ENCODE data around the gene METTL23.

DNA sequence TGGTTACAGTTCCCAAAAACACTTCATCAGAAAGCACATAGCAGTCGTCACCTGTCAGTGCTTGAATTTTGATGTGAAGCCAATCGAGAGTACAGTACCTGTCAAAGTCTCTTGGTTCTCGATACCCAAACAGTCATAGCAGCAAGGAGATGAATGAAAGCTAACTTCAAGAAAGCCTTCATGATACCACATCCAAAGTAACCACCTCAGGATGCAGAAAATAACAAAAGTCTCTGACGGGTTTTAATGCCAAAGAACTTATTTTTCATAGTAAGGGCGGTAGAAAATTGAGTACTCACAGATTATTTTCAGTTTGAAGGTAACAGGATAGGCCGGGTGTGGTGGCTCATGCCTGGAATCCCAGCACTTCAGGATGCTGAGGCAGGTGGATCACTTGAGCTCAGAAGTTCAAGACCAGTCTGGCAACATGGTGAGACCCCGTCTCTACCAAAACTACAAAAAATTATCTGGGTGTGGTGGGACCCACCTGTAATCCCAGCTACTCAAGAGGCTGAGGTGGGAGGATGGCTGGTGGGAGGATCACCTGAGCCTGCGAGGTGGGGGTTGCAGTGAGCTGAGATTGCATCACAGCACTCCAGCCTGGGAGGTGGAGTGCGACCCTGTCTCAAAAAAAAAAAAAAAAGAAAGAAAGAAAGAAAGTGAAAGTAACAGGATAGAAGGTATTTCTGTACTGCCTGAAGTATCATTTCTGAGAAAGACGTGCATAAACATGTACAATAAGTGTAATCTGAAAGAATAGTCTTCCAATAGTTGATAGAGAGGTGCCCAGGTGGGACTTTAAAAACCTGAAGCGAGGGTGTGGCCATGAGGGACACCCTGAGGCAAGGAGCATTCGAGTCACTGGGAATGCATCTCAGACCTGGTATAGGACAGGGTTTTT, 26.7 kb downstream of the METTL23 start:
- TF ChIP-seq EZH2phosphoT487 (conservative IDR thresholded peaks at IDR 0.05; ENCODE audit: low read length) = no peak
- TF ChIP-seq, protein P1, sequence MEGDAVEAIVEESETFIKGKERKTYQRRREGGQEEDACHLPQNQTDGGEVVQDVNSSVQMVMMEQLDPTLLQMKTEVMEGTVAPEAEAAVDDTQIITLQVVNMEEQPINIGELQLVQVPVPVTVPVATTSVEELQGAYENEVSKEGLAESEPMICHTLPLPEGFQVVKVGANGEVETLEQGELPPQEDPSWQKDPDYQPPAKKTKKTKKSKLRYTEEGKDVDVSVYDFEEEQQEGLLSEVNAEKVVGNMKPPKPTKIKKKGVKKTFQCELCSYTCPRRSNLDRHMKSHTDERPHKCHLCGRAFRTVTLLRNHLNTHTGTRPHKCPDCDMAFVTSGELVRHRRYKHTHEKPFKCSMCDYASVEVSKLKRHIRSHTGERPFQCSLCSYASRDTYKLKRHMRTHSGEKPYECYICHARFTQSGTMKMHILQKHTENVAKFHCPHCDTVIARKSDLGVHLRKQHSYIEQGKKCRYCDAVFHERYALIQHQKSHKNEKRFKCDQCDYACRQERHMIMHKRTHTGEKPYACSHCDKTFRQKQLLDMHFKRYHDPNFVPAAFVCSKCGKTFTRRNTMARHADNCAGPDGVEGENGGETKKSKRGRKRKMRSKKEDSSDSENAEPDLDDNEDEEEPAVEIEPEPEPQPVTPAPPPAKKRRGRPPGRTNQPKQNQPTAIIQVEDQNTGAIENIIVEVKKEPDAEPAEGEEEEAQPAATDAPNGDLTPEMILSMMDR (IDR thresholded peaks at IDR 0.05; ENCODE audit: insufficient read depth, low read length, poor library complexity, severe bottlenecking) = no peak
